Activated CD8-positive, alpha-beta memory T cell treated with anti-CD3 and anti-CD28 coated beads, Interleukin-2, amount 50 U/mL, for 48 hours (primary cell): ENCODE data around the gene SPATA25.
"Not testable (repeated sequence)": the region's sequence is repeated elsewhere in the genome, so short reads cannot be mapped to it uniquely, and the experiment has no call there.

Experiments used
- DNase-seq: peaks from one replicate; pipeline ENCODE4 v3.0.0-alpha.2; 2020

The SPATA25 gene

GRCh38 chr20:45892828-45893500 lies 5.5 kb upstream of the SPATA25 start:
- DNase-seq: no peak

DNA sequence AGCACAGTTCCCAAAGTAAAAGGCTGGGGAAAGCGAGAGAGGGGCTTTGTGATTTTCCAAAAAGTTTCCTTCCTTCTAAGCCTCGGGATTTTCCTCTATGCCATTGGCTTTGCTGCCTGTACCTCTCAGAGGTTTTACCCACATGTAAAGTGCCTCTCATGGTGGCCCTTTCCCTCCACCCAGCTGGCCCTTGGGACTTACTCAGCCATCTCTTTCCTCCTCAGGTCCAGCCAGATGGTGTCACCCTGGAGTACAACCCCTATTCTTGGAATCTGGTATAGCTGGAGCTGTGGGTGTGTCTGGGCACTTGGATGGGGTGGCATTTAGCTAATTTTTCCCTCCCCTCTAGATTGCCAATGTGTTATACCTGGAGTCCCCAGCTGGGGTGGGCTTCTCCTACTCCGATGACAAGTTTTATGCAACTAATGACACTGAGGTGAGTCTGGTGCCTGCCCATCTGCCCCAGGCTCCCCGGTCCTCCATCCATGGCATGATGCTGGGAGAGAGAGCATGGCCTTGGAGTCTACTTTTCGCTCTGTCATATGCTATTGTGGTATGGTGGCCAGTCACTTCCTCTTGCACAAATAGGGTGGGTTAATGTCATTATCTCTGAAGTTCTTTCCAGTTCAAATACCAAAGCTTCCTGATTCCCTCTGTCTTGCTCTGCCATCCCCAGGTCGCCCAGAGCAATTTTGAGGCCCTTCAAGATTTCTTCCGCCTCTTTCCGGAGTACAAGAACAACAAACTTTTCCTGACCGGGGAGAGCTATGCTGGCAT lies 4.8 kb upstream of the SPATA25 start:
- no peak for DNase-seq

- DNase-seq: peak; percentile 94
These were observed 3.9 kb upstream of the SPATA25 start, which contains the start of the genes CTSA and NEURL2 for GRCh38 chr20:45890985-45891983. Gene CTSA (plus strand): TSS chr20:45891335. CDS start chr20:45891569, 234 bp downstream. Gene NEURL2 (minus strand): TSS chr20:45891208. CDS start chr20:45890991, 217 bp downstream.

GRCh38 chr20:45890077-45890984 lies 2.9 kb upstream of the SPATA25 start:
- DNase-seq: peak; percentile 78

DNA sequence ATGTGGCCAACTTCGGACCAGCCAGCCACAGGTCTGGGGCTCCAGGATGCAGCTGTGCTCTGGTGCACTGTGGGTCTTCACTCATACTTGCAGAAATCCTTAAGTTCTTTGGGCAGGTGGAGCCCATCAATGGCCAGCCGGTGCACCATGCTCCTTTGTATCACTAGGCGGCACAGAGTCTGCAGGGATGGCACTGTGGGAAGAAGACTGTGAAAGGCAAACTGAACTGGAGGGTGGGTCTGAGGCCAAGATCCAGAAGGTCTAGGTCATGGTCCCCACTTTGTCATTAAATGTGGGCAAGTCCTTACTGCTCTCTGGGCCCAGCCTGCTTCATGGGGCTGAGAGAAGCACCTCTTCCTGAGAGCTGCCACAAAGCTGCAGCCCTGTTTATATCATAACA lies 1.3 kb upstream of the SPATA25 start:
- no peak for DNase-seq

GRCh38 chr20:45886590-45887345 lies 654 bp downstream of the SPATA25 start:
- DNase-seq: no peak

GRCh38 chr20:45883100-45883469 lies 4.3 kb downstream of the SPATA25 start:
- DNase-seq: no peak

DNA sequence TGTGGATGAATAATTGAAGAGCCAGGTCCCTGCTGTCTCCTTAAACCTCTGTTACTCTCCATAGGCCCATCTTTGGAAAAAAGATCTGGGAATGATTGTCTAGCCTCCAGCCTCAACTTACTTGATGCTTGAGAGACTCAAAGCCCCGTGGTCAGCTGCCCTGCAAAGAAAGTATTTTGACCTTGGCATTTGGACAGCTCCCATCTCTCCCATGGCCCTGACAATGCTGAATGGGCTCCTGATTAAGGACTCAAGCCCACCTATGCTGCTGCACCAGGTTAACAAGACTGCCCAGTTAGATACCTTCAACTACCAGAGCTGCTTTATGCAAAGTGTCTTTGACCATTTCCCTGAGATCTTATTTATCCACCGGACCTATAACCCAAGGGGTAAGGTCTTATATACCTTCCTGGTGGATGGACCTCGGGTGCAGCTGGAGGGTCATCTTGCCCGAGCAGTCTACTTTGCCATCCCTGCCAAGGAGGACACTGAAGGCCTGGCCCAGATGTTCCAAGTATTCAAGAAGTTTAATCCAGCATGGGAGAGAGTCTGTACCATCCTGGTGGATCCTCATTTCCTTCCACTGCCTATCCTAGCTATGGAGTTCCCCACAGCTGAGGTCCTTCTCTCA lies 4.8 kb downstream of the SPATA25 start:
- DNase-seq: no peak

DNA sequence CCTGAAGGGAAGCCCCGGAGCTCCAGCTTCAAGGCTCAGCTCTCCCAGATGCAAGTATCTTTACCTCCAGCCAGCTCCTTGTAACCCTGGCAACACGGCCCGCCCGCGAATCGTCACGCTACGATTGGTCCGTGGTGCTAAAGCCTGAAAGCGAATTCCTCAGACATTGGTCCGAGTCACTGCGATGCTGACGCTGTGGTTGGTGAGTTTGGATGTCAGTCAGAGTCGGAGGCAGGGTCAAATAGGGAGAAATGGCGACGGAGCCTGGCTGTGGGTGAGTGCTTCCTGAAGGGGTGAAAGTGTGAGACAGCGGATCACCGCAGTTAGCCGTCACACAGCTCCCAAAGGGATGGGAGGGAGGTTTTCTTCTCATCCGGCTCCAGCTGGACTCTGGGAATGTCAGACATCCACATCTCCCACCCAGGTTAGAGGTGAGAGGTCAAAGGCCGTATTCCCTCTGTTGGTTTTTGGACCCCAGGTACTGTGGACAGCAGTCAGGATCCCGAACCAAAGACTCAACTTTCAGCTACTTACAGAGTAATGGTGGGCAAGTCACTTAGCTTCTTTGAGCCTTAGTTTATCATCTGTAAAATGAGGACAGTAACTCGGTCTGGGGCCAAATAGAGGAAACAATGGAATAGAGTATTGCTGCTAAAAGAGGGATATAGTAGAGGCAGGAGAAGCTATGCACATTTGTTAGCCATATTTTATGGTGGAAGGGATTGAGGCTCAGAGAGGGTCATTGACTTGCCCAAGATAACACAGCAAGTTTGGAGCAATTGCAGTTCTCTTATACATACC lies 6.2 kb downstream of the SPATA25 start, which contains the start of gene ZSWIM1:
TSS of gene ZSWIM1 (plus strand) at position 240 of the 801 bp plus-strand sequence. CDS start 1,366 bp downstream, outside the sequence.
- peak; percentile 99 for DNase-seq

DNA sequence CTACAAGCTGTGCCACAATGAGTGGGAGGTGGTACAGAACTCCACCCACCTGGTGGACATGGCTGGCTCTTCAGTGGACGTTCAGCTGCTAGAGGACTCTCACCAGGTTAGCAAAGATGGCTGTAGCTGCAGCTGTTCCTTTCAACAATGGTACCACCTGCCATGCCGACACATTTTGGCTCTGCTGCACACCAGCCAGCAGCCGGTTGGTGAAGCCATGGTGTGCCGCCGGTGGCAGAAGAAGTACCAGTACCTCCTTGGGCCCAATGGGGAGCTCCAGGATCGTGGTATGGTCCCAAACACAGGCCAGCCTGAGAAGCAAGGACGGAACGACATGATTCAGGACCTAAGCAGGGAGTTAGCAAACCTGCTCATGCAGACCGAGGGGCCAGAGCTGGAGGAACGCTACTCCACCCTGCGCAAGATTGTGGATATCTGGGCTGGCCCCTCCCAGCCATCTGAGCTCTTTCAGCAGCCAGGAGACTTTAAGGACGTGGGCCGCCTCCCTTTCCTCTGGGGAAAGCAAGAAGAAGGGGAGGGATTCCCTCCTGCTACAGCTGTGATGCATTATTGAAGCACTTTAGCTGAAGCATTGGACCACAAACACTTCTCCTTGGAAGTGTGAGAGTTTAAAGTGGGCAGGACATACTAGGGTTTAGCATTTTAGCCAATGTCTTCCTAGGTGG lies 9.2 kb downstream of the SPATA25 start:
- no peak for DNase-seq

DNA sequence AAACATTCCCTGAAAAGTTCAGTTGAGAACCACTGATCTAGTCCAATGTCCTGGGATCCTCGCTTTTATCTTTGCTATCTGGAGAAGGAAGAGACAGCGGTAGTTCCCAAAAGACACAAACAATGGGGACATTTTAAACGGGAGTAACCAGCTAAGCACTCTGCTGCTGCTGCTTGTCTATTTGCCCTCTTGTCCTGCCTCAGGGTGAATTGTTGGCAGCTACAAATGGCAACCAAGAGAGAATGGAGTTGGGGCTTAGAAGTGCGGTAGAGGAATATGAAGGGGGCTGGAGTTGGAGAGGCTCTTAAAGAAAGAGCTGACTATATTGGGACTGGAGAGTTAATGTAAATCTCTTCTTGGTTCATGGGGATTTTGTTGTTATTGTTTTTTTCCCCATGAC lies 12.8 kb downstream of the SPATA25 start:
- DNase-seq: no peak

DNA sequence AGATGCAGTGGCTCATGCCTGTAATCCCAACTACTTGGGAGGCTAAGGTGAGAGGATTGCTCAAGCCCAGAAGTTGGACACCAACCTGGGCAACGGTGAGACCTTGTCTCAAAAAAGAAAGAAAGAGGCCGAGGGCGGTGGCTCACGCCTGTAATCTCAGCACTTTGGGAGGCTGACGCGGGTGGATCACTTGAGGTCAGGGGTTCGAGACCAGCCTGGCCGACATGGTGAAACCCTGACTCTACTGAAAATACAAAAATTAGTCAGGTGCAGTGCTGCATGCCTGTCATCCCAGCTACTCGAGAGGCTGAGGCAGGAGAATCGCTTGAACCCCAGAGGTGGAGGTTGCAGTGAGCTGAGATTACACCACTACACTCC lies 13.3 kb downstream of the SPATA25 start:
- DNase-seq: not testable (repeated sequence)

GRCh38 chr20:45873409-45874103 lies 13.9 kb downstream of the SPATA25 start:
- no peak for DNase-seq

- DNase-seq: no peak
These were observed 14.8 kb downstream of the SPATA25 start for GRCh38 chr20:45872626-45873025.

- DNase-seq: no peak
These were observed 19.6 kb downstream of the SPATA25 start for GRCh38 chr20:45867819-45868176.

- DNase-seq: no peak
These were observed 20.1 kb downstream of the SPATA25 start for GRCh38 chr20:45867136-45867818.

- no peak for DNase-seq
These were observed 21.0 kb downstream of the SPATA25 start for GRCh38 chr20:45866454-45866853.
